Measurements from ENCODE around the gene MAP6. TPM values are rescaled to one million over a fixed set of nuclear protein-coding genes. Genes with fewer than 3 reads are reported as not detected.

The MAP6 gene
- total RNA-seq, 1 experiment from 2014 or later, result 22.8 TPM

DNA sequence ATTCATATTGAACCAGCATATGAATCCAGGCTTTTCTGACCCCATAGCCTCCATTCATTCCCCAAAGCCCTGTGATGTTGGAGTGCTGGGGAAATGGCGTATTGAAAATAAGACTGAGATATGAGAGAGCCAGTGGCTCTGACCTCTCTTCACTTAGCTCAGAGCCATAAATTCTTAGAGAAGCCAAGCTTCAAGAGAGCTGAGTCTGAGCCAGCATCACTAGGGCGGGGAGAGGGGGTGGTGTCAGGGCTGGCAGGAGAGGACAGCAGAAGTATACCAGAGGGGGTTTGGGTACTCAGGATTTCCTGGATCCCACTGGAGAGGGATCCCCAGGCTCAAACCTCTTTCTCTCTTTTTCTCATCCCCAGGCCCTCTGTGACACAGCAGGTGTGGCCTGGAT is 32.1 kb upstream of the MAP6 start:
- peaks cover 5% of the 10 kb centered on the region; the same call in 1 of the 2 replicates for H3K9me3 ChIP-seq
- H3K27me3 ChIP-seq (replicated peaks; ENCODE audit: control insufficient read depth, insufficient read depth, low read length), result no peaks in the 10 kb centered on the region
- H3K4me3 ChIP-seq (ENCODE audit: low read depth, low read length), result no peak overlapping the region
- BruUV-seq (replicated peaks), result no TSS peak
- ChIA-PET POLR2A (no interaction called here), CTCF (interaction anchor here (1.0 kb wide), 1 partner anchor 54 kb away, joined by 6 read pairs; no protein-coding TSS in a partner anchor)
- H3K4me3 Mint-ChIP-seq (ENCODE audit: unreplicated experiment), result no peak overlapping the region
- H3K36me3 ChIP-seq (ENCODE audit: control insufficient read depth, insufficient read depth, low read length), result no peaks in the 10 kb centered on the region
- peaks cover 18% of the 10 kb centered on the region for H3K36me3 Mint-ChIP-seq (ENCODE audit: insufficient read depth, unreplicated experiment)
- H3K27ac Mint-ChIP-seq (ENCODE audit: unreplicated experiment), result no peak overlapping the region
- H3K4me1 ChIP-seq, result peaks cover 28% of the 10 kb centered on the region
- peaks cover 19% of the 10 kb centered on the region for H3K9me3 Mint-ChIP-seq (ENCODE audit: unreplicated experiment)
- H3K4me1 Mint-ChIP-seq (ENCODE audit: low read depth, unreplicated experiment), result peaks cover 58% of the 10 kb centered on the region
- H3K27me3 Mint-ChIP-seq (ENCODE audit: insufficient read depth, unreplicated experiment), result no peaks in the 10 kb centered on the region
- no peak for TF ChIP-seq CTCF (IDR thresholded peaks at IDR 0.05; ENCODE audit: insufficient read depth in 1 of 2, low read depth in 1 of 2, low read length in 1 of 2, severe bottlenecking in 1 of 2, unreplicated experiment in 1 of 2)
- no peak for DNase-seq
- intact Hi-C loops (cut with micrococcal nuclease; ENCODE audit: unreplicated experiment), result no loop called here

GRCh38 chr11:75697906-75698581 is 29.2 kb upstream of the MAP6 start:
- H3K9me3 Mint-ChIP-seq (ENCODE audit: unreplicated experiment), result peaks cover 9% of the 10 kb centered on the region
- peaks cover 50% of the 10 kb centered on the region for H3K4me1 Mint-ChIP-seq (ENCODE audit: low read depth, unreplicated experiment)
- H3K36me3 Mint-ChIP-seq (ENCODE audit: insufficient read depth, unreplicated experiment), result peaks cover 14% of the 10 kb centered on the region
- ChIA-PET CTCF (interaction anchor here (0.5 to 1.6 kb wide), 14 partner anchors 8 to 121 kb away, joined by 3 to 9 read pairs (median 5); partner anchors contain the start of gene DGAT2), POLR2A (interaction anchor here (0.6 to 1.5 kb wide), 3 partner anchors 29 to 135 kb away, joined by 4 to 10 read pairs (median 6); partner anchors contain the start of gene MAP6)
- peak overlapping the region; percentile 85 for H3K27ac Mint-ChIP-seq (ENCODE audit: unreplicated experiment)
- peak overlapping the region; percentile 30 for H3K4me3 Mint-ChIP-seq (ENCODE audit: unreplicated experiment)
- BruUV-seq (replicated peaks), result no TSS peak
- intact Hi-C loops (cut with micrococcal nuclease; ENCODE audit: unreplicated experiment), result loop anchor here (1.0 kb wide), 7 partner anchors 30 to 101 kb away; partner anchors contain the start of gene DGAT2
- no peaks in the 10 kb centered on the region for H3K27me3 Mint-ChIP-seq (ENCODE audit: insufficient read depth, unreplicated experiment)
- Histone ChIP-seq H3K9me3 (0 out of 2 replicates have a peak, but pooled peaks cover 7% of the 10 kb centered on the region), H3K36me3 (ENCODE audit: control insufficient read depth, insufficient read depth, low read length) (no peaks in the 10 kb centered on the region), H3K4me1 (peaks cover 30% of the 10 kb centered on the region), H3K27me3 (replicated peaks; ENCODE audit: control insufficient read depth, insufficient read depth, low read length) (no peaks in the 10 kb centered on the region), H3K4me3 (ENCODE audit: low read depth, low read length) (no peak overlapping the region)
- TF ChIP-seq CTCF (IDR thresholded peaks at IDR 0.05; ENCODE audit: insufficient read depth in 1 of 2, low read depth in 1 of 2, low read length in 1 of 2, severe bottlenecking in 1 of 2, unreplicated experiment in 1 of 2), result no peak
- peak; percentile 93 to 96 for DNase-seq

GRCh38 chr11:75691804-75692203 is 23.0 kb upstream of the MAP6 start:
- ChIA-PET CTCF (no interaction called here), POLR2A (no interaction called here)
- BruUV-seq (replicated peaks), result no TSS peak
- TF ChIP-seq CTCF (IDR thresholded peaks at IDR 0.05; ENCODE audit: insufficient read depth in 1 of 2, low read depth in 1 of 2, low read length in 1 of 2, severe bottlenecking in 1 of 2, unreplicated experiment in 1 of 2), result no peak
- Mint-ChIP-seq H3K4me3 (ENCODE audit: unreplicated experiment) (no peak overlapping the region), H3K9me3 (ENCODE audit: unreplicated experiment) (peaks cover 12% of the 10 kb centered on the region), H3K4me1 (ENCODE audit: low read depth, unreplicated experiment) (peaks cover 39% of the 10 kb centered on the region), H3K27ac (ENCODE audit: unreplicated experiment) (no peak overlapping the region), H3K27me3 (ENCODE audit: insufficient read depth, unreplicated experiment) (no peaks in the 10 kb centered on the region), H3K36me3 (ENCODE audit: insufficient read depth, unreplicated experiment) (peaks cover 4% of the 10 kb centered on the region)
- H3K4me3 ChIP-seq (ENCODE audit: low read depth, low read length), result no peak overlapping the region
- 0 out of 2 replicates have a peak, but pooled peaks cover 7% of the 10 kb centered on the region for H3K9me3 ChIP-seq
- intact Hi-C loops (cut with micrococcal nuclease; ENCODE audit: unreplicated experiment), result no loop called here
- no peak for DNase-seq
- H3K4me1 ChIP-seq, result peaks cover 23% of the 10 kb centered on the region
- H3K36me3 ChIP-seq (ENCODE audit: control insufficient read depth, insufficient read depth, low read length), result no peaks in the 10 kb centered on the region
- H3K27me3 ChIP-seq (replicated peaks; ENCODE audit: control insufficient read depth, insufficient read depth, low read length), result no peaks in the 10 kb centered on the region

Data from Caco-2 (cell line).